ENCODE measurements around the gene LPCAT1.
"Not testable (repeated sequence)": the region's sequence is repeated elsewhere in the genome, so short reads cannot be mapped to it uniquely, and the experiment has no call there.

- not testable (repeated sequence) for TF ChIP-seq ZFP3 (CRISPR knock-in tag; IDR thresholded peaks at IDR 0.05); ARNTL (CRISPR knock-in tag; IDR thresholded peaks at IDR 0.05; ENCODE audit: borderline replicate concordance, low read depth)
Observed at GRCh38 chr5:1505089-1505488, 18.7 kb downstream of the LPCAT1 start.
